NCI-H446 treated with DMSO at 0.1 percent for 48 hours (cell line): ENCODE measurements around the gene SLC25A2.
"Not testable (repeated sequence)": the region's sequence is repeated elsewhere in the genome, so short reads cannot be mapped to it uniquely, and the experiment has no call there.

Experiments used
- DNase-seq: peaks from one replicate; lab custom pipeline; 2025; lab: John Stamatoyannopoulos, UW

SLC25A2 gene

GRCh38 chr5:141303756-141304155 is at the start of gene SLC25A2:
SLC25A2 (minus strand) TSS chr5:141304049; CDS start chr5:141303865, 184 bp downstream.
- no peak for DNase-seq

- DNase-seq, result no peak
Measured at GRCh38 chr5:141351591-141351990, 47.7 kb upstream of the SLC25A2 start.

- DNase-seq, result peak; percentile 9
Measured at GRCh38 chr5:141349917-141350619, 46.2 kb upstream of the SLC25A2 start, which contains the start of gene PCDHGB1. PCDHGB1 (plus strand) TSS chr5:141350099; CDS start chr5:141350261, 162 bp downstream.

GRCh38 chr5:141346017-141346416 is 42.2 kb upstream of the SLC25A2 start:
- not testable (repeated sequence) for DNase-seq

- no peak for DNase-seq
Measured at GRCh38 chr5:141345327-141345726, 41.5 kb upstream of the SLC25A2 start.

GRCh38 chr5:141343953-141344463 is 40.2 kb upstream of the SLC25A2 start:
- no peak for DNase-seq

- DNase-seq, result no peak
Measured at GRCh38 chr5:141343242-141343952, 39.5 kb upstream of the SLC25A2 start, which contains the start of gene PCDHGA3. PCDHGA3 (plus strand) TSS chr5:141343829; CDS start chr5:141344034, 205 bp downstream.

GRCh38 chr5:141342773-141343172 is 38.9 kb upstream of the SLC25A2 start:
- no peak for DNase-seq

GRCh38 chr5:141340781-141341354 is 37.0 kb upstream of the SLC25A2 start:
- DNase-seq, result not testable (repeated sequence)

GRCh38 chr5:141338538-141339306 is 34.9 kb upstream of the SLC25A2 start, which contains the start of gene PCDHGA2:
PCDHGA2 (plus strand) TSS chr5:141338760.
- no peak for DNase-seq

GRCh38 chr5:141332571-141332970 is 28.7 kb upstream of the SLC25A2 start:
- DNase-seq, result not testable (repeated sequence)

GRCh38 chr5:141330299-141331080 is 26.6 kb upstream of the SLC25A2 start, which contains the start of gene PCDHGA1:
PCDHGA1 (plus strand) TSS chr5:141330514.
- peak; percentile 34 for DNase-seq

GRCh38 chr5:141328231-141328630 is 24.4 kb upstream of the SLC25A2 start:
- no peak for DNase-seq

- DNase-seq, result peak; percentile 11
Measured at GRCh38 chr5:141326088-141326854, 22.4 kb upstream of the SLC25A2 start.

- DNase-seq, result no peak
Measured at GRCh38 chr5:141322261-141322660, 18.4 kb upstream of the SLC25A2 start.

GRCh38 chr5:141320225-141321169 is 16.6 kb upstream of the SLC25A2 start, which contains the start of gene TAF7:
TAF7 (minus strand) TSS chr5:141320784; CDS start chr5:141320044, 740 bp downstream.
- peak; percentile 76 for DNase-seq

GRCh38 chr5:141319699-141320098 is 15.8 kb upstream of the SLC25A2 start:
- no peak for DNase-seq

GRCh38 chr5:141319202-141319601 is 15.4 kb upstream of the SLC25A2 start:
- DNase-seq, result no peak

- DNase-seq, result not testable (repeated sequence)
Measured at GRCh38 chr5:141316963-141317362, 13.1 kb upstream of the SLC25A2 start.
